Measurements from ENCODE around the gene ODAD2.

DNA sequence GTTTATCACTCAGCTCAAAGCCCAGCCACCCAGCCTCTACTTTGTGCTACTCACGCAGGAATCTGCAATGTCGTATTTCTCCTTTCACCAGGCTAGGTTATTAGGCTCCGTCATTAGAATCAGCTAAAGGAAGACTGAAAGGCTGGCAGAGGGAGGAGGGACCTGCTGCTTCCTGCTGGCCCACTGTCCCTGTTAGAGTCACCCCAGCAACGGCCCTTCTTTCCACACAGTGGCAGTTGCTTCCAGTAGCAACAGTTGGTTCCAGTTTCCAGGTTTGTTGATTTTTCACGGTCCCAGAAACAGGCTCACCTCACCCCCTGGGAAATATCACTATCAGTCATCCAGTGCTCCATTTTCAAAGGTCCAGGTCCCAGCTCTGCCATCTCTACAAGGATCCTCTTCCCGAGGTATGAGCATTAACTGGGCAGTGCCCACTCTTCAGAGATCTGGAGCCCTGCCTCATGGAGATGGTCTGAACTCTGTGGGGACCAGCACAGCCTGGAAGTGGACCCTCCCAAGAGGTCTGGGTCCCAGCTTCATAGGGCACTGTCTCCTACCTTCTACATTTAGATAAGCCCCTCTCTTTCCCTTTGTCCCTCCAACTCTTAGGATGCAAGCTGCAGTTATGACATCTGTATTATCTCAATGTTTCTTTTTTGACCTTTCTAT is 15.9 kb downstream of the ODAD2 start:
- TF ChIP-seq POLR2A (IDR thresholded peaks at IDR 0.05) (no peak), CTCF (IDR thresholded peaks at IDR 0.05) (no peak)

All from esophagus squamous epithelium (tissue), 4 donors.